ENCODE measurements around the gene SHROOM1. TPM values are rescaled to one million over a fixed set of nuclear protein-coding genes. Genes with fewer than 3 reads are reported as not detected.

SHROOM1 gene
- total and polyA plus RNA-seq, 2 donors (not counting 3 experiments of a cell fraction or from before 2014, with no cell fraction given), result 12.8 to 20.9 TPM

GRCh38 chr5:132828846-132829494 is 1.5 kb downstream of the SHROOM1 start:
- Histone ChIP-seq H3K9me3 (replicated peaks; ENCODE audit: control insufficient read depth, insufficient read depth, low read length) (no peaks in the 10 kb centered on the region), H3K36me3 (ENCODE audit: control insufficient read depth in 2 of 2, extremely low read depth in 1 of 2, insufficient read depth in 2 of 2, low read length in 2 of 2) (peaks cover 2% of the 10 kb centered on the region in 2 experiments), H3K9me1 (replicated peaks; ENCODE audit: control insufficient read depth, extremely low read depth, insufficient read depth, low read length) (no peaks in the 10 kb centered on the region), H3K4me3 (replicated peaks in 1 of 3; ENCODE audit: insufficient read depth in 1 of 3, low read depth in 1 of 3, low read length in 3 of 3) (peak overlapping the region in 1 of 3 experiments; percentile 59), H2AFZ (ENCODE audit: low read depth, low read length) (peak overlapping the region; percentile 93), H3K9ac (replicated peaks; ENCODE audit: extremely low read depth, insufficient read depth, low read length) (no peak overlapping the region), H3K27ac (ENCODE audit: insufficient read depth, low read depth, low read length) (no peak overlapping the region), H4K20me1 (replicated peaks; ENCODE audit: control insufficient read depth, extremely low read depth, insufficient read depth, low read length) (no peaks in the 10 kb centered on the region), H3K4me2 (ENCODE audit: insufficient read depth, low read length) (peak overlapping the region; percentile 61), H3K79me2 (ENCODE audit: control insufficient read depth, insufficient read depth, low read length) (no peaks in the 10 kb centered on the region), H3K27me3 (ENCODE audit: control insufficient read depth in 2 of 2, insufficient read depth in 2 of 2, low read length in 2 of 2) (no peaks in the 10 kb centered on the region), H3K4me1 (ENCODE audit: control insufficient read depth, extremely low read depth, insufficient read depth, low read length) (peaks cover 12% of the 10 kb centered on the region)
- TF ChIP-seq GATA2 (IDR thresholded peaks at IDR 0.05; ENCODE audit: insufficient read depth, insufficient read length, low read depth, low read length) (no peak), MYC (IDR thresholded peaks at IDR 0.05; ENCODE audit: low read depth, low read length) (no peak), FOS (IDR thresholded peaks at IDR 0.05; ENCODE audit: borderline replicate concordance, insufficient read depth, low read length) (no peak), MAX (IDR thresholded peaks at IDR 0.05; ENCODE audit: insufficient read depth, insufficient read length) (no peak), CTCF (IDR thresholded peaks at IDR 0.05; ENCODE audit: extremely low read depth in 1 of 2, insufficient read depth in 1 of 2, low read depth in 1 of 2, low read length in 2 of 2) (no peak), POLR2AphosphoS5 (IDR thresholded peaks at IDR 0.05; ENCODE audit: insufficient read depth, low read depth, low read length) (no peak), JUN (IDR thresholded peaks at IDR 0.05; ENCODE audit: borderline replicate concordance, insufficient read depth, insufficient read length, low read depth) (no peak), EZH2 (IDR thresholded peaks at IDR 0.05; ENCODE audit: borderline replicate concordance, low read depth, low read length, severe bottlenecking) (no peak), POLR2A (IDR thresholded peaks at IDR 0.05; ENCODE audit: low read depth, low read length) (no peak)
- ChIA-PET CTCF (interaction anchor here (0.6 to 9.9 kb wide), 15 partner anchors 9 to 323 kb away, joined by 3 to 122 read pairs (median 4); partner anchors contain the start of genes GDF9, LEAP2 and UQCRQ), POLR2A (interaction anchor here (0.9 to 1.0 kb wide), 2 partner anchors 14 to 38 kb away, joined by 3 read pairs; no protein-coding TSS in a partner anchor)
- BruUV-seq (replicated peaks), result TSS peak; percentile 33
- dilution Hi-C loops (cut with MboI; ENCODE audit: extremely low pct_ligation_motif_present, low sequenced_read_pairs), result no loop called here
- peak; percentile 21 for DNase-seq (ENCODE audit: low read depth, low spot score)
- FAIRE-seq, result no peak
- intact Hi-C loops (cut with micrococcal nuclease), result loop anchor here (10.0 kb wide), 1 partner anchor 534 kb away; the partner anchor contains the start of gene SLC22A4
